Transverse colon (tissue), 4 donors: ENCODE data around the gene RTP3. TPM values are rescaled to one million over a fixed set of nuclear protein-coding genes. Genes with fewer than 3 reads are reported as not detected.

Experiments
- DNase-seq: peaks from one replicate; pipeline ENCODE4 v3.0.0-alpha.2; 2019
- H3K27ac ChIP-seq, 4 donors: fragments of 200-600 bp; sonication (generic); 2 replicates each; pipeline ENCODE4 v1.5.1; 2016 to 2018; ENCODE audit warnings: inconsistent platforms in 4 of 4
- H3K27me3 ChIP-seq: fragments of 200-600 bp; sonication (generic); 2 replicates; pipeline ENCODE4 v1.5.1; 2017; ENCODE audit warnings: inconsistent platforms
- H3K36me3 ChIP-seq, 4 donors: fragments of 200-600 bp; sonication (generic); 2 replicates each; pipeline ENCODE4 v1.5.1; 2017 to 2019; ENCODE audit warnings: inconsistent platforms in 4 of 4
- H3K4me1 ChIP-seq, 4 donors: fragments of 200-600 bp; sonication (generic); 2 replicates each; pipeline ENCODE4 v1.5.1; 2017 to 2020; ENCODE audit warnings: inconsistent platforms in 4 of 4
- H3K4me3 ChIP-seq, 4 donors: fragments of 200-600 bp; sonication (generic); 1 replicate in 1 of 4; 2 replicates in 3 of 4; pipeline versions ENCODE4 v1.5.1 to v1.6.1; 2017 to 2019; ENCODE audit warnings: inconsistent platforms in 4 of 4
- H3K9me3 ChIP-seq, 2 donors: fragments of 200-600 bp; sonication (generic); 2 replicates each; pipeline ENCODE4 v1.5.1; 2017 to 2019; ENCODE audit warnings: inconsistent platforms in 2 of 2
- EP300 ChIP-seq: sonication (generic); formaldehyde crosslinking; IDR thresholded peaks from one replicate; pipeline ENCODE4 v1.6.1; 2017; ENCODE audit warnings: antibody characterized with exemption, low read depth
- POLR2A ChIP-seq: fragments of 450-650 bp; IDR thresholded peaks from one replicate; pipeline ENCODE4 v1.6.1; 2016; ENCODE audit warnings: antibody characterized with exemption, mild to moderate bottlenecking, moderate library complexity
- POLR2AphosphoS5 ChIP-seq, 3 donors: sonication (generic); formaldehyde crosslinking; IDR thresholded peaks; one replicate each; pipeline ENCODE4 v1.6.1; 2016; ENCODE audit warnings: antibody characterized with exemption in 3 of 3
- WGBS, 2 donors: methylation state at CpG; one replicate each; pipeline ENCODE4 v1.1.5; 2018; ENCODE audit warnings: low coverage in 1 of 2; 5-methylcytosine and 5-hydroxymethylcytosine counted together
- in situ Hi-C, 4 donors: fragments of 200-750 bp; cut with MboI; loops; one replicate each; pipeline versions ENCODE4 v1.15.0 to v1.15.1; 2017; ENCODE audit warnings: low sequenced_read_pairs in 3 of 4, low pct_ligation_motif_present in 1 of 4, low pct_unique_long_range_greater_than_20kb in 1 of 4
- intact Hi-C: fragments of 100-400 bp; cut with DNase I; formaldehyde crosslinking; loops from one replicate; pipeline ENCODE4 v1.15.1; 2023; ENCODE audit warnings: low total_unique reads
- total RNA-seq, 4 donors: library from RNA; depleted of rRNA; stranded (reverse); fragments of >200 nt; gene quantifications; one replicate each; pipeline ENCODE4 v1.1.0, GENCODE V29; 2016
- TF ChIP-seq, protein P1 (sequence below), 5 experiments: fragments of 200-600 bp in 3 of 5; fragments of 450-650 bp in 2 of 5; sonication (generic) in 3 of 5; IDR thresholded peaks; 1 replicate in 2 of 5; 2 replicates in 3 of 5; pipeline ENCODE4 v1.5.1; 2016 to 2017; ENCODE audit warnings: antibody characterized with exemption in 5 of 5, inconsistent platforms in 3 of 5, mild to moderate bottlenecking in 2 of 5, moderate library complexity in 1 of 5

RTP3 gene
- total RNA-seq, 4 donors from 2014 or later: not detected

DNA sequence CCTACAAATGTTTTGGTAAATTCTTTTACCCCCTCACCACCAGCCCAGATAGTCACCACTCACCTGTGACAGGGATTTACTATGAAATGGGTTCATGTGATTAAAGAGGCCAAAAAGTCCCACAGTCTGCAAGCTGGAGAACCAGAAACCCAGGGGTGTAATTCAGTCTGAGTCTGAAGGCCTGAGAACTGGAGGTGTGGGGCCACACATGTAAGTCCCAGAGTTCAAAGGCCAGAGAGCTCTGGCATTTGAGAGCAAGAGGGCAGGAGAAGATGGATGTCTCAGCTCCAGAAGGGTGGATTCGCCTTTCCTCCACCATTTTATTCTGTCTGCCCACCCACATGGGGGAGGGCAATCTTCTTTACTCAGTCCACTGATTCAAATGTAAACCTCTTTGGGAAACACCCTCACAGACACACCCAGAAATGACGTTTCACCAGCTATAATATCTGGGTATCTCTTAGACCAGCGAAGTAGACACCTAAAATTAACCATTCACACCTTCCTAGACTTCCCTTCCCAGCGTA, 11.9 kb downstream of the RTP3 start:
- intact Hi-C loops: no loop called here

GRCh38 chr3:46512191-46512749, 14.5 kb downstream of the RTP3 start:
- in situ Hi-C loops (no loop called here), intact Hi-C loops (no loop called here)
- 82 to 95% methylated on average over 2 of the region's 2 CpGs for WGBS, 2 donors
- no peak overlapping the region for H3K27ac ChIP-seq
- no peaks in the 10 kb centered on the region for H3K4me1 ChIP-seq
- no peak for DNase-seq
- no peaks in the 10 kb centered on the region for H3K36me3 ChIP-seq
- no peaks in the 10 kb centered on the region for H3K9me3 ChIP-seq
- no peak for TF ChIP-seq POLR2AphosphoS5 (IDR thresholded peaks at IDR 0.05)
- TF ChIP-seq EP300: no peak
- TF ChIP-seq, protein P1, sequence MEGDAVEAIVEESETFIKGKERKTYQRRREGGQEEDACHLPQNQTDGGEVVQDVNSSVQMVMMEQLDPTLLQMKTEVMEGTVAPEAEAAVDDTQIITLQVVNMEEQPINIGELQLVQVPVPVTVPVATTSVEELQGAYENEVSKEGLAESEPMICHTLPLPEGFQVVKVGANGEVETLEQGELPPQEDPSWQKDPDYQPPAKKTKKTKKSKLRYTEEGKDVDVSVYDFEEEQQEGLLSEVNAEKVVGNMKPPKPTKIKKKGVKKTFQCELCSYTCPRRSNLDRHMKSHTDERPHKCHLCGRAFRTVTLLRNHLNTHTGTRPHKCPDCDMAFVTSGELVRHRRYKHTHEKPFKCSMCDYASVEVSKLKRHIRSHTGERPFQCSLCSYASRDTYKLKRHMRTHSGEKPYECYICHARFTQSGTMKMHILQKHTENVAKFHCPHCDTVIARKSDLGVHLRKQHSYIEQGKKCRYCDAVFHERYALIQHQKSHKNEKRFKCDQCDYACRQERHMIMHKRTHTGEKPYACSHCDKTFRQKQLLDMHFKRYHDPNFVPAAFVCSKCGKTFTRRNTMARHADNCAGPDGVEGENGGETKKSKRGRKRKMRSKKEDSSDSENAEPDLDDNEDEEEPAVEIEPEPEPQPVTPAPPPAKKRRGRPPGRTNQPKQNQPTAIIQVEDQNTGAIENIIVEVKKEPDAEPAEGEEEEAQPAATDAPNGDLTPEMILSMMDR (IDR thresholded peaks at IDR 0.05): no peak
- TF ChIP-seq POLR2A: no peak
- H3K4me3 ChIP-seq: no peak overlapping the region
- H3K27me3 ChIP-seq: no peaks in the 10 kb centered on the region

More for the DNA sequence above, 11.9 kb downstream of the RTP3 start:
- Histone ChIP-seq H3K9me3 (no peaks in the 10 kb centered on the region), H3K4me1 (no peaks in the 10 kb centered on the region), H3K27me3 (no peaks in the 10 kb centered on the region), H3K27ac (no peak overlapping the region), H3K36me3 (no peaks in the 10 kb centered on the region), H3K4me3 (no peak overlapping the region)
- DNase-seq: no peak
- 55% methylated on average over 4 of the region's 4 CpGs; no CpG with 5 or more reads in 1 of the 2 donors for WGBS, 2 donors
- TF ChIP-seq POLR2AphosphoS5 (IDR thresholded peaks at IDR 0.05) (no peak), EP300 (no peak), POLR2A (no peak)
- TF ChIP-seq, protein P1 (IDR thresholded peaks at IDR 0.05): no peak
- in situ Hi-C loops: loop anchor here in 2 of 4 donors (10.0 kb wide), 2 partner anchors 45 to 125 kb away; no protein-coding TSS in a partner anchor

GRCh38 chr3:46516521-46516920, 18.7 kb downstream of the RTP3 start:
- H3K27me3 ChIP-seq: no peaks in the 10 kb centered on the region
- WGBS, 2 donors: 90% methylated on average over 4 of the region's 4 CpGs; no CpG with 5 or more reads in 1 of the 2 donors
- no peaks in the 10 kb centered on the region for H3K9me3 ChIP-seq
- no peaks in the 10 kb centered on the region for H3K4me1 ChIP-seq
- no peak overlapping the region for H3K4me3 ChIP-seq
- H3K36me3 ChIP-seq: no peaks in the 10 kb centered on the region
- DNase-seq: no peak
- no peak overlapping the region for H3K27ac ChIP-seq
- in situ Hi-C loops: no loop called here
- no peak for TF ChIP-seq POLR2AphosphoS5 (IDR thresholded peaks at IDR 0.05)
- TF ChIP-seq POLR2A: no peak
- TF ChIP-seq, protein P1 (IDR thresholded peaks at IDR 0.05): no peak
- TF ChIP-seq EP300: no peak
- intact Hi-C loops: no loop called here

GRCh38 chr3:46517016-46517783, 19.4 kb downstream of the RTP3 start:
- in situ Hi-C loops: no loop called here
- H3K36me3 ChIP-seq: no peaks in the 10 kb centered on the region
- no peaks in the 10 kb centered on the region for H3K27me3 ChIP-seq
- TF ChIP-seq POLR2AphosphoS5 (IDR thresholded peaks at IDR 0.05) (no peak), EP300 (no peak)
- no peak for DNase-seq
- no peak overlapping the region for H3K4me3 ChIP-seq
- intact Hi-C loops: no loop called here
- no peaks in the 10 kb centered on the region for H3K4me1 ChIP-seq
- H3K9me3 ChIP-seq: no peaks in the 10 kb centered on the region
- WGBS, 2 donors: 68 to 77% methylated on average over 6 to 7 of the region's 7 CpGs
- H3K27ac ChIP-seq: no peak overlapping the region
